Measurements from ENCODE around the gene ATP6V1E1.

ATP6V1E1 gene

DNA sequence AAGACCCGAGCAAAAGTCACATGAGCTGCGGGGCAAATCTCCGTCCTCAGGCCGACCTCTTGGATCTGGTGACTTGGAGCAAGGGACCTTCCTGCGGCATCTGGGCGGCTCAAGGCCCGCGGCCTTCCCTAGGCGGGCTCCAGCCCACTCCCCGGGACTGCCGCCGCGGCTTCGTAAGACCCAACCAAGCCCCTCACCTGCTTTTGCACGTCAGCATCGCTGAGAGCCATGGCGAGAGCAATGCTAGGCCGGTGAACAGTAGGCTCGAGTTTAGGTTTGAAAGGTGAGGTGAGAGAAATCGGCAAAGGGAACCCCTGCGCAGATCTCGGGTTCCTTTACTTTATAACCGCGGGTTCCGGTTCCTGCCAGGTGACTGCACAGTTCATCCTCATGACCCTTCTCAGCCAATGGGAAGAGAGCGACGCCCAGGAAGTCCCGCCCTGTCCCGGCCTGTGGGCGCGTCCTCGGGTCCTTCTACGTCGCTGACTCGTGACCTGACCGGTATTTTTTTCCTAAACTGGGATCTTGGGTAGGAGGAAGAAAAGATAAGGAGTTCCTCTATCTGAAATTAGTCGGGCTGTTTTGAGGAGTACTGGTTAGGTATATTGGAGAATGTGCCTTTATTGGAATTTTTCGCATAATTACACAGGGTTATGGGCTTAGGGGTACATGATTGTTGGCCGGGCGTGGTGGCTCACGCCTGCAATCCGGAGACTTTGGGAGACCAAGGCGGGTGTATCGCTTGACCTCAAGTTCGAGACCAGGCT is at the start of gene ATP6V1E1:
TSS of gene ATP6V1E1 (minus strand) at position 344 of the 767 bp plus-strand sequence. CDS start at position 230, 114 bp downstream.
- Histone ChIP-seq H3K27me3 (ENCODE audit: insufficient read depth, low read length, poor library complexity, severe bottlenecking) (no peaks in the 10 kb centered on the region), H3K4me2 (ENCODE audit: low read depth, low read length, poor library complexity, severe bottlenecking) (peak within 1 kb of the TSS; percentile 92), H4K20me1 (ENCODE audit: insufficient read depth, low read length, poor library complexity, severe bottlenecking) (peaks cover 13% of the 10 kb centered on the region), H3K9ac (ENCODE audit: low read depth, low read length, poor library complexity, severe bottlenecking) (peak within 1 kb of the TSS; percentile 86), H3K9me3 (ENCODE audit: insufficient read depth, low read depth, low read length) (no peaks in the 10 kb centered on the region), H3K4me3 (ENCODE audit: low read length, poor library complexity, severe bottlenecking) (peak within 1 kb of the TSS; percentile 99), H2AFZ (ENCODE audit: low read length) (peak within 1 kb of the TSS; percentile 96), H3K4me1 (ENCODE audit: insufficient read depth, low read length, poor library complexity, severe bottlenecking) (peaks cover 8% of the 10 kb centered on the region), H3K36me3 (ENCODE audit: insufficient read depth, low read length) (no peaks in the 10 kb centered on the region), H3K9me2 (replicated peaks; ENCODE audit: low read depth, low read length) (no peaks in the 10 kb centered on the region), H3F3A (ENCODE audit: low read depth) (no peaks in the 10 kb centered on the region), H3K79me2 (ENCODE audit: insufficient read depth, low read length) (peaks cover 50% of the 10 kb centered on the region)
- no peak for TF ChIP-seq EZH2phosphoT487 (IDR thresholded peaks at IDR 0.05; ENCODE audit: borderline replicate concordance)
- TF ChIP-seq, protein P1, sequence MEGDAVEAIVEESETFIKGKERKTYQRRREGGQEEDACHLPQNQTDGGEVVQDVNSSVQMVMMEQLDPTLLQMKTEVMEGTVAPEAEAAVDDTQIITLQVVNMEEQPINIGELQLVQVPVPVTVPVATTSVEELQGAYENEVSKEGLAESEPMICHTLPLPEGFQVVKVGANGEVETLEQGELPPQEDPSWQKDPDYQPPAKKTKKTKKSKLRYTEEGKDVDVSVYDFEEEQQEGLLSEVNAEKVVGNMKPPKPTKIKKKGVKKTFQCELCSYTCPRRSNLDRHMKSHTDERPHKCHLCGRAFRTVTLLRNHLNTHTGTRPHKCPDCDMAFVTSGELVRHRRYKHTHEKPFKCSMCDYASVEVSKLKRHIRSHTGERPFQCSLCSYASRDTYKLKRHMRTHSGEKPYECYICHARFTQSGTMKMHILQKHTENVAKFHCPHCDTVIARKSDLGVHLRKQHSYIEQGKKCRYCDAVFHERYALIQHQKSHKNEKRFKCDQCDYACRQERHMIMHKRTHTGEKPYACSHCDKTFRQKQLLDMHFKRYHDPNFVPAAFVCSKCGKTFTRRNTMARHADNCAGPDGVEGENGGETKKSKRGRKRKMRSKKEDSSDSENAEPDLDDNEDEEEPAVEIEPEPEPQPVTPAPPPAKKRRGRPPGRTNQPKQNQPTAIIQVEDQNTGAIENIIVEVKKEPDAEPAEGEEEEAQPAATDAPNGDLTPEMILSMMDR (conservative IDR thresholded peaks at IDR 0.05; ENCODE audit: low read length), result no peak

DNA sequence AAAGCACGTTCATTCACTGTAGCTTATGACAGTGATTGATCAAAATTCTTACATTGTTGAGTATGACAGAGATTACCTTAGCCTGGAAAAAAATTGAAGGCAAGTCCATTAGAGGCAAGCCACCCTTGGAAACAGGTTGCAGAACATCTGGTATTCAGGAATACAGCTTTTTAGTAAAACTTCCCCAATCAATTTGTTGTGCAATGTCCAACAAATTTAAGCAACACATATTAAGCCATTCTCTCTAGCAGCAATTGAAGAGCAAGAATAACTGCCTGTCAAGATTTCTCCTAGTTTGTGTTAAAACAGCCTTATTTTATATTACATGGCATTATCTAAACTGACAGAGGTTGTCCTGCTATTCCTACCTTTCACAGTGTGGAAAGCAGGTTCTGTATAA is 47.0 kb upstream of the ATP6V1E1 start:
- H3K27me3 ChIP-seq (ENCODE audit: insufficient read depth, low read length, poor library complexity, severe bottlenecking), result no peaks in the 10 kb centered on the region
- H4K20me1 ChIP-seq (ENCODE audit: insufficient read depth, low read length, poor library complexity, severe bottlenecking), result no peaks in the 10 kb centered on the region
- no peaks in the 10 kb centered on the region for H3F3A ChIP-seq (ENCODE audit: low read depth)
- H2AFZ ChIP-seq (ENCODE audit: low read length), result no peak overlapping the region
- no peaks in the 10 kb centered on the region for H3K4me1 ChIP-seq (ENCODE audit: insufficient read depth, low read length, poor library complexity, severe bottlenecking)
- no peak overlapping the region for H3K4me3 ChIP-seq (ENCODE audit: low read length, poor library complexity, severe bottlenecking)
- no peaks in the 10 kb centered on the region for H3K9me2 ChIP-seq (replicated peaks; ENCODE audit: low read depth, low read length)
- no peak for TF ChIP-seq EZH2phosphoT487 (IDR thresholded peaks at IDR 0.05; ENCODE audit: borderline replicate concordance)
- TF ChIP-seq, protein P1 (conservative IDR thresholded peaks at IDR 0.05; ENCODE audit: low read length), result no peak
- no peak overlapping the region for H3K4me2 ChIP-seq (ENCODE audit: low read depth, low read length, poor library complexity, severe bottlenecking)
- no peaks in the 10 kb centered on the region for H3K9me3 ChIP-seq (ENCODE audit: insufficient read depth, low read depth, low read length)
- H3K9ac ChIP-seq (ENCODE audit: low read depth, low read length, poor library complexity, severe bottlenecking), result no peak overlapping the region
- H3K79me2 ChIP-seq (ENCODE audit: insufficient read depth, low read length), result no peaks in the 10 kb centered on the region
- no peaks in the 10 kb centered on the region for H3K36me3 ChIP-seq (ENCODE audit: insufficient read depth, low read length)

DNA sequence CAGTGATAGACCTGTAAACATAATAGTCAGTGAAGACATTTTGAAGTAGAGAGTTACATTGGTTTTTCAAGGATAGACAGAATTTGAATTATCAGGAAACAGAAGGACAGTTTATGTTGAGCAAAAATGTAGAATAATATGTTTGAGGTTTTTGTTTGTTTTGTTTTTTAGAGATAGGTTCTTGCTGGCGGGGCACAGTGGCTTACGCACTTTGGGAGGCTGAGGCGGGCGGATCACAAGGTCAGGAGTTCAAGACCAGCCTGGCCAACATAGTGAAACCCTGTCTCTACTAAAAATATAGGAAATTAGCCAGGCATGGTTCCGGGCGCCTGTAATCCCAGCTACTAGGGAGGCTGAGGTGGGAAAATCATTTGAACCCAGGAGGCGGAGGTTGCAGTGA is 45.6 kb upstream of the ATP6V1E1 start:
- Histone ChIP-seq H3K79me2 (ENCODE audit: insufficient read depth, low read length) (no peaks in the 10 kb centered on the region), H3K4me2 (ENCODE audit: low read depth, low read length, poor library complexity, severe bottlenecking) (no peak overlapping the region), H3K27me3 (ENCODE audit: insufficient read depth, low read length, poor library complexity, severe bottlenecking) (no peaks in the 10 kb centered on the region), H3K9me2 (replicated peaks; ENCODE audit: low read depth, low read length) (no peaks in the 10 kb centered on the region), H3K9me3 (ENCODE audit: insufficient read depth, low read depth, low read length) (no peaks in the 10 kb centered on the region), H3K9ac (ENCODE audit: low read depth, low read length, poor library complexity, severe bottlenecking) (no peak overlapping the region), H3K36me3 (ENCODE audit: insufficient read depth, low read length) (no peaks in the 10 kb centered on the region), H4K20me1 (ENCODE audit: insufficient read depth, low read length, poor library complexity, severe bottlenecking) (no peaks in the 10 kb centered on the region), H3F3A (ENCODE audit: low read depth) (no peaks in the 10 kb centered on the region), H3K4me1 (ENCODE audit: insufficient read depth, low read length, poor library complexity, severe bottlenecking) (no peaks in the 10 kb centered on the region), H3K4me3 (ENCODE audit: low read length, poor library complexity, severe bottlenecking) (no peak overlapping the region), H2AFZ (ENCODE audit: low read length) (no peak overlapping the region)
- TF ChIP-seq, protein P1 (conservative IDR thresholded peaks at IDR 0.05; ENCODE audit: low read length), result no peak
- no peak for TF ChIP-seq EZH2phosphoT487 (IDR thresholded peaks at IDR 0.05; ENCODE audit: borderline replicate concordance)

All from Loucy (cell line).